ENCODE data around the gene C21orf58.

DNA sequence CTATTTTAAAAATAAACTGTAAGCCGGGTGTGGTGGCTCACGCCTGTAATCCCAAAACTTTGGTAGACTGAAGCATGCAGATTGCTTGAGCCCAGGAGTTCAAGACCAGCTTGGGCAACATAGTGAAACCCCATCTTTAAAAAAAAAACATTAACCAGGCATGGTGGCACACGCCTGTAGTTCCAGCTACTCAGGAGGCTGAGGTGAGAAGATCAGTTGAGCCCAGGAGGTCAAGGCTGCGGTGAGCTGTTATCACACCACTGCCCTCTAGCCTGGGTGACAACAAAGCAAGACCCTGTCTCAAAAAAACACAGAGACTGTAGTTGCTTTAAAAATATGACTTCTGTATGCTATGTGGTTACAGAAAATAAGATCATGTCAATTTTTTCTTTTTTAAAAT, 70.8 kb downstream of the C21orf58 start:
- TF ChIP-seq POLR2AphosphoS5 (IDR thresholded peaks at IDR 0.05; ENCODE audit: low read depth, low read length) (no peak), TAF1 (IDR thresholded peaks at IDR 0.05; ENCODE audit: low read depth, low read length) (no peak)
